HepG2 (cell line): Measurements from ENCODE around the gene FSD2. TPM values are rescaled to one million over a fixed set of nuclear protein-coding genes. Genes with fewer than 3 reads are reported as not detected.
A peak's percentile ranks its signal among the peaks of the same experiment; 100 is the strongest.

Experiments used
- CHCHD3 ChIP-seq: sonication (generic); formaldehyde crosslinking; IDR thresholded peaks from 2 replicates; pipeline ENCODE4 v1.8.0; 2022; ENCODE audit warnings: mild to moderate bottlenecking, missing genetic modification reagents, moderate library complexity
- JUND ChIP-seq: sonication (generic); formaldehyde crosslinking; IDR thresholded peaks from 2 replicates; pipeline ENCODE4 v1.8.0; 2022; ENCODE audit warnings: mild to moderate bottlenecking, missing genetic modification reagents
- KLF11 ChIP-seq: IDR thresholded peaks from 2 replicates; pipeline ENCODE4 v1.6.1; 2016; ENCODE audit warnings: missing compliant biosample characterization
- MAZ ChIP-seq, 2 experiments: sonication (generic) in 1 of 2; formaldehyde crosslinking in 1 of 2; IDR thresholded peaks; 2 replicates each; pipeline versions ENCODE4 v1.5.0 to v1.6.1; 2012 to 2020; ENCODE audit warnings: low read depth in 2 of 2, mild to moderate bottlenecking in 2 of 2, borderline replicate concordance in 1 of 2, improper control_type of control experiment in 1 of 2, low read length in 1 of 2, missing genetic modification reagents in 1 of 2, moderate library complexity in 1 of 2
- MBD4 ChIP-seq: IDR thresholded peaks from 2 replicates; pipeline ENCODE4 v1.6.1; 2012; ENCODE audit warnings: low read length, inconsistent platforms, borderline replicate concordance
- MBNL3 ChIP-seq: fragments of 250-450 bp; sonication (Bioruptor Pico); conservative IDR thresholded peaks from 2 replicates; pipeline ENCODE4 v1.8.0; 2022; ENCODE audit warnings: mild to moderate bottlenecking, inconsistent platforms
- NPAS2 ChIP-seq: sonication (generic); formaldehyde crosslinking; IDR thresholded peaks from 2 replicates; pipeline ENCODE4 v1.8.0; 2022; ENCODE audit warnings: mild to moderate bottlenecking, missing genetic modification reagents, borderline replicate concordance
- NR3C1 ChIP-seq: sonication (generic); formaldehyde crosslinking; IDR thresholded peaks from 2 replicates; pipeline ENCODE4 v1.4.0; 2020; ENCODE audit warnings: missing genetic modification reagents
- RCOR2 ChIP-seq: IDR thresholded peaks from 2 replicates; pipeline ENCODE4 v1.6.1; 2016; ENCODE audit warnings: missing biosample characterization, missing genetic modification reagents
- SMAD1 ChIP-seq: sonication (generic); formaldehyde crosslinking; IDR thresholded peaks from 2 replicates; pipeline ENCODE4 v1.4.0; 2020; ENCODE audit warnings: missing genetic modification reagents, low read depth, mild to moderate bottlenecking, borderline replicate concordance
- STAT5B ChIP-seq: sonication (generic); formaldehyde crosslinking; IDR thresholded peaks from 2 replicates; pipeline ENCODE4 v1.4.0; 2020; ENCODE audit warnings: missing genetic modification reagents
- ZMYM3 ChIP-seq: sonication (generic); formaldehyde crosslinking; IDR thresholded peaks from 2 replicates; pipeline ENCODE4 v1.5.1; 2020; ENCODE audit warnings: mild to moderate bottlenecking, missing genetic modification reagents
- ZNF20 ChIP-seq: sonication (generic); formaldehyde crosslinking; IDR thresholded peaks from 2 replicates; pipeline ENCODE4 v1.4.0; 2020; ENCODE audit warnings: mild to moderate bottlenecking, moderate library complexity, missing genetic modification reagents
- ZNF253 ChIP-seq: sonication (generic); formaldehyde crosslinking; IDR thresholded peaks from 2 replicates; pipeline ENCODE4 v1.8.0; 2022; ENCODE audit warnings: mild to moderate bottlenecking, missing genetic modification reagents, borderline replicate concordance
- ZNF331 ChIP-seq: sonication (generic); formaldehyde crosslinking; IDR thresholded peaks from 2 replicates; pipeline ENCODE4 v1.4.0; 2020; ENCODE audit warnings: missing genetic modification reagents
- ZNF33B ChIP-seq: sonication (generic); formaldehyde crosslinking; IDR thresholded peaks from 2 replicates; pipeline ENCODE4 v1.5.1; 2020; ENCODE audit warnings: mild to moderate bottlenecking, missing genetic modification reagents
- ZNF34 ChIP-seq: sonication (generic); formaldehyde crosslinking; IDR thresholded peaks from 2 replicates; pipeline ENCODE4 v1.4.0; 2020; ENCODE audit warnings: mild to moderate bottlenecking, missing genetic modification reagents, borderline replicate concordance
- ZNF430 ChIP-seq: sonication (generic); formaldehyde crosslinking; IDR thresholded peaks from 2 replicates; pipeline ENCODE4 v1.9.0; 2021; ENCODE audit warnings: mild to moderate bottlenecking, missing genetic modification reagents
- ZNF570 ChIP-seq: sonication (generic); formaldehyde crosslinking; IDR thresholded peaks from 2 replicates; pipeline ENCODE4 v1.4.0; 2020; ENCODE audit warnings: mild to moderate bottlenecking, missing genetic modification reagents, borderline replicate concordance
- ZNF777 ChIP-seq: sonication (generic); formaldehyde crosslinking; IDR thresholded peaks from 2 replicates; pipeline ENCODE4 v1.4.0; 2020; ENCODE audit warnings: missing genetic modification reagents
- ZNF878 ChIP-seq: sonication (generic); formaldehyde crosslinking; IDR thresholded peaks from 2 replicates; pipeline ENCODE4 v1.8.1; 2023; ENCODE audit warnings: mild to moderate bottlenecking, missing genetic modification reagents, moderate library complexity
- polyA plus RNA-seq, 8 experiments: library from polyadenylated mRNA; depleted of rRNA in 3 of 8; stranded (reverse) in 7 of 8; unstranded in 1 of 8; fragments of >200 nt; fragmentation: Illumina TruSeq in 4 of 8; extraction: Trizol in 4 of 8; gene quantifications; 2 replicates each; pipeline versions ENCODE4 v1.2.1 to v1.2.3, GENCODE V29; 2011 to 2016; ENCODE audit warnings: low read depth in 4 of 8, missing spikeins in 1 of 8, mixed read lengths in 1 of 8; ENCODE audit not compliant: insufficient read depth in 1 of 8
- total RNA-seq, 5 experiments: library from RNA; depleted of rRNA; stranded (reverse); fragments of >200 nt; fragmentation: Illumina TruSeq; extraction: Trizol; gene quantifications; 2 replicates each; pipeline ENCODE4 v1.2.3, GENCODE V29; 2016; ENCODE audit warnings: low read depth in 1 of 5
- TF ChIP-seq, protein P1 (sequence below): sonication (generic); formaldehyde crosslinking; IDR thresholded peaks from 2 replicates; pipeline ENCODE4 v1.4.0; 2020; ENCODE audit warnings: missing genetic modification reagents, borderline replicate concordance
- TF ChIP-seq, protein P2 (sequence below): sonication (generic); formaldehyde crosslinking; IDR thresholded peaks from 2 replicates; pipeline ENCODE4 v1.4.0; 2020; ENCODE audit warnings: missing genetic modification reagents, borderline replicate concordance

The FSD2 gene
- total and polyA plus RNA-seq, 2 of the 13 experiments (the other 11 are each of a cell fraction or from before 2014, with no cell fraction given) = not detected

GRCh38 chr15:82828075-82828474 lies 22.2 kb upstream of the FSD2 start (continued):
- TF ChIP-seq, protein P1, sequence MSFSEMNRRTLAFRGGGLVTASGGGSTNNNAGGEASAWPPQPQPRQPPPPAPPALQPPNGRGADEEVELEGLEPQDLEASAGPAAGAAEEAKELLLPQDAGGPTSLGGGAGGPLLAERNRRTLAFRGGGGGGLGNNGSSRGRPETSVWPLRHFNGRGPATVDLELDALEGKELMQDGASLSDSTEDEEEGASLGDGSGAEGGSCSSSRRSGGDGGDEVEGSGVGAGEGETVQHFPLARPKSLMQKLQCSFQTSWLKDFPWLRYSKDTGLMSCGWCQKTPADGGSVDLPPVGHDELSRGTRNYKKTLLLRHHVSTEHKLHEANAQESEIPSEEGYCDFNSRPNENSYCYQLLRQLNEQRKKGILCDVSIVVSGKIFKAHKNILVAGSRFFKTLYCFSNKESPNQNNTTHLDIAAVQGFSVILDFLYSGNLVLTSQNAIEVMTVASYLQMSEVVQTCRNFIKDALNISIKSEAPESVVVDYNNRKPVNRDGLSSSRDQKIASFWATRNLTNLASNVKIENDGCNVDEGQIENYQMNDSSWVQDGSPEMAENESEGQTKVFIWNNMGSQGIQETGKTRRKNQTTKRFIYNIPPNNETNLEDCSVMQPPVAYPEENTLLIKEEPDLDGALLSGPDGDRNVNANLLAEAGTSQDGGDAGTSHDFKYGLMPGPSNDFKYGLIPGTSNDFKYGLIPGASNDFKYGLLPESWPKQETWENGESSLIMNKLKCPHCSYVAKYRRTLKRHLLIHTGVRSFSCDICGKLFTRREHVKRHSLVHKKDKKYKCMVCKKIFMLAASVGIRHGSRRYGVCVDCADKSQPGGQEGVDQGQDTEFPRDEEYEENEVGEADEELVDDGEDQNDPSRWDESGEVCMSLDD (CRISPR knock-in tag) = no peak
- TF ChIP-seq JUND (no peak), NR3C1 (CRISPR knock-in tag) (no peak), MBD4 (no peak), MBNL3 (no peak), ZNF430 (no peak), MAZ (IDR thresholded peaks at IDR 0.05; ENCODE audit: borderline replicate concordance, low read depth, low read length) (no peak), MAZ (CRISPR knock-in tag; IDR thresholded peaks at IDR 0.05; ENCODE audit: low read depth) (no peak), RCOR2 (CRISPR knock-in tag) (peak; percentile 45; the same call in 1 of the 2 replicates), ZNF570 (no peak), SMAD1 (CRISPR knock-in tag) (no peak), ZNF34 (CRISPR knock-in tag) (no peak), STAT5B (CRISPR knock-in tag) (no peak), KLF11 (CRISPR knock-in tag) (no peak), ZMYM3 (CRISPR knock-in tag) (peak; percentile 28; the same call in 1 of the 2 replicates), NPAS2 (CRISPR knock-in tag) (no peak), ZNF331 (0 out of 2 replicates have a peak, but pooled peaks have one; percentile 25), CHCHD3 (CRISPR knock-in tag) (no peak), ZNF253 (no peak), ZNF33B (CRISPR knock-in tag) (0 out of 2 replicates have a peak, but pooled peaks have one; percentile 84), ZNF878 (CRISPR knock-in tag) (no peak), ZNF20 (CRISPR knock-in tag) (no peak), ZNF777 (CRISPR knock-in tag) (no peak)
- TF ChIP-seq, protein P2, sequence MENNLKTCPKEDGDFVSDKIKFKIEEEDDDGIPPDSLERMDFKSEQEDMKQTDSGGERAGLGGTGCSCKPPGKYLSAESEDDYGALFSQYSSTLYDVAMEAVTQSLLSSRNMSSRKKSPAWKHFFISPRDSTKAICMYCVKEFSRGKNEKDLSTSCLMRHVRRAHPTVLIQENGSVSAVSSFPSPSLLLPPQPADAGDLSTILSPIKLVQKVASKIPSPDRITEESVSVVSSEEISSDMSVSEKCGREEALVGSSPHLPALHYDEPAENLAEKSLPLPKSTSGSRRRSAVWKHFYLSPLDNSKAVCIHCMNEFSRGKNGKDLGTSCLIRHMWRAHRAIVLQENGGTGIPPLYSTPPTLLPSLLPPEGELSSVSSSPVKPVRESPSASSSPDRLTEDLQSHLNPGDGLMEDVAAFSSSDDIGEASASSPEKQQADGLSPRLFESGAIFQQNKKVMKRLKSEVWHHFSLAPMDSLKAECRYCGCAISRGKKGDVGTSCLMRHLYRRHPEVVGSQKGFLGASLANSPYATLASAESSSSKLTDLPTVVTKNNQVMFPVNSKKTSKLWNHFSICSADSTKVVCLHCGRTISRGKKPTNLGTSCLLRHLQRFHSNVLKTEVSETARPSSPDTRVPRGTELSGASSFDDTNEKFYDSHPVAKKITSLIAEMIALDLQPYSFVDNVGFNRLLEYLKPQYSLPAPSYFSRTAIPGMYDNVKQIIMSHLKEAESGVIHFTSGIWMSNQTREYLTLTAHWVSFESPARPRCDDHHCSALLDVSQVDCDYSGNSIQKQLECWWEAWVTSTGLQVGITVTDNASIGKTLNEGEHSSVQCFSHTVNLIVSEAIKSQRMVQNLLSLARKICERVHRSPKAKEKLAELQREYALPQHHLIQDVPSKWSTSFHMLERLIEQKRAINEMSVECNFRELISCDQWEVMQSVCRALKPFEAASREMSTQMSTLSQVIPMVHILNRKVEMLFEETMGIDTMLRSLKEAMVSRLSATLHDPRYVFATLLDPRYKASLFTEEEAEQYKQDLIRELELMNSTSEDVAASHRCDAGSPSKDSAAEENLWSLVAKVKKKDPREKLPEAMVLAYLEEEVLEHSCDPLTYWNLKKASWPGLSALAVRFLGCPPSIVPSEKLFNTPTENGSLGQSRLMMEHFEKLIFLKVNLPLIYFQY (CRISPR knock-in tag) = no peak
